ENCODE data around the gene C19orf73. TPM values are rescaled to one million over a fixed set of nuclear protein-coding genes. Genes with fewer than 3 reads are reported as not detected.
A peak's percentile ranks its signal among the peaks of the same experiment; 100 is the strongest.

Gene C19orf73
- total and polyA plus RNA-seq, 9 of the 15 experiments (the other 6 are each of a cell fraction or from before 2014, with no cell fraction given) = 0.08 to 7.4 (median 1.4) TPM

- Histone ChIP-seq H3K36me3 (ENCODE audit: control insufficient read depth, insufficient read depth, low read length) (peaks cover 28% of the 10 kb centered on the region), H3K9me3 (replicated peaks; ENCODE audit: control insufficient read depth, insufficient read depth, low read depth, low read length) (no peaks in the 10 kb centered on the region), H3K4me2 (ENCODE audit: insufficient read depth, low read length) (peak overlapping the region; percentile 92), H3K4me3 (peak overlapping the region; percentile 77), H2AFZ (ENCODE audit: low read depth, low read length) (peak overlapping the region; percentile 95), H3K9ac (ENCODE audit: insufficient read depth in 1 of 2, low read depth in 2 of 2, low read length in 2 of 2) (peak overlapping the region; percentile 94 to 98), H4K20me1 (replicated peaks; ENCODE audit: control insufficient read depth, insufficient read depth, low read length) (peaks cover 26% of the 10 kb centered on the region), H3K27ac (ENCODE audit: extremely low read depth, low read depth, low read length) (peak overlapping the region; percentile 94), H3K27me3 (ENCODE audit: control insufficient read depth in 2 of 2, insufficient read depth in 2 of 2, low read length in 2 of 2) (no peaks in the 10 kb centered on the region), H3K4me1 (replicated peaks in 1 of 2; ENCODE audit: control insufficient read depth in 2 of 2, insufficient read depth in 2 of 2, low read length in 2 of 2) (peaks cover 13 to 43% of the 10 kb centered on the region in 2 experiments; a peak in 4 of 5 replicates), H3K79me2 (ENCODE audit: control insufficient read depth, insufficient read depth, low read length) (peaks cover 45% of the 10 kb centered on the region), H3K9me1 (ENCODE audit: control insufficient read depth, insufficient read depth, low read length) (no peaks in the 10 kb centered on the region)
- ATAC-seq (peak; percentile 23), FAIRE-seq (no peak), DNase-seq (ENCODE audit: extremely low read depth in 1 of 4, low spot score in 3 of 4) (peak in 1 of 4 experiments; percentile 61)
- in situ Hi-C loops (cut with MboI) (no loop called here), intact Hi-C loops (cut with micrococcal nuclease) (no loop called here)
- BruUV-seq (replicated peaks) = TSS peak; percentile 67
- 8% methylated on average over 25 of the region's 26 CpGs for WGBS (ENCODE audit: insufficient coverage, low coverage, missing lambda C conversion rate)
- CTCF ChIA-PET (ENCODE audit: low intra/inter-chr PET ratio) = interaction anchor here (0.6 kb wide), 1 partner anchor 75 kb away, joined by 3 read pairs; no protein-coding TSS in a partner anchor
- POLR2A ChIA-PET = no interaction called here
- TF ChIP-seq ZMIZ1 (IDR thresholded peaks at IDR 0.05; ENCODE audit: low read depth in 2 of 2, low read length in 2 of 2) (no peak), FOXA1 (IDR thresholded peaks at IDR 0.05; ENCODE audit: borderline replicate concordance) (no peak), NR2C2 (CRISPR knock-in tag; IDR thresholded peaks at IDR 0.05) (no peak), NR2C2 (tag; IDR thresholded peaks at IDR 0.05) (no peak), CBFA2T3 (IDR thresholded peaks at IDR 0.05) (no peak), RERE (CRISPR knock-in tag; IDR thresholded peaks at IDR 0.05; ENCODE audit: borderline replicate concordance) (no peak), NBN (IDR thresholded peaks at IDR 0.05; ENCODE audit: low read depth) (peak; percentile 22; the same call in 1 of the 2 replicates), SMARCE1 (IDR thresholded peaks at IDR 0.05) (peak; percentile 59), ZNF586 (CRISPR knock-in tag; conservative IDR thresholded peaks at IDR 0.05) (0 out of 2 replicates have a peak, but pooled peaks have one; percentile 5), BRF1 (IDR thresholded peaks at IDR 0.05; ENCODE audit: borderline replicate concordance, extremely low read depth, insufficient read length) (no peak), THRAP3 (IDR thresholded peaks at IDR 0.05; ENCODE audit: borderline replicate concordance) (no peak), MIER1 (IDR thresholded peaks at IDR 0.05; ENCODE audit: low read depth) (0 out of 2 replicates have a peak, but pooled peaks have one; percentile 43), ZNF830 (CRISPR knock-in tag; IDR thresholded peaks at IDR 0.05) (0 out of 2 replicates have a peak, but pooled peaks have one; percentile 21)
Measured at GRCh38 chr19:49084206-49085019, 34.5 kb downstream of the C19orf73 start.

Measured in K562 (cell line).